ENCODE results near the gene LRCH1. TPM values are rescaled to one million over a fixed set of nuclear protein-coding genes. Genes with fewer than 3 reads are reported as not detected.

LRCH1 gene
- total RNA-seq, 1 donor from 2014 or later: 13.1 TPM

DNA sequence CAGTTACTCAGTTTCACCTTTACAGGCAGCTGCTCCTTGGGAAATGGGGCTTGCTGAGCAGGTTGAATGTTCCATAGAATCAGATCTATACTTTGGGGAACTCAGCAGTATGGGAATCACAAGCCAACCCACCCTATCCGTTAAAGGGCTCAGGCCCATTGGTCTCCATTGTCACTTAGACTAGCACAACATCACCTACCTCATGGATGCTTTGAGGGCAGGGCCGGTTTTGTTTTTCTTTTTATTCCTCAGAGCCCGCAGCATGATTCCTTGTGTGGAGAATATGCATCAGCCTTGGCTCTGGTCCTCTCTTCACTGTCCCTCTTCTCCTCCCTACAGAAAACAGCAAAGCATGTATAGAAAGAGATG lies 48.0 kb downstream of the LRCH1 start:
- intact Hi-C loops (cut with micrococcal nuclease): loop anchor here (10.0 kb wide), 1 partner anchor 46 kb away; the partner anchor contains the start of gene LRCH1

DNA sequence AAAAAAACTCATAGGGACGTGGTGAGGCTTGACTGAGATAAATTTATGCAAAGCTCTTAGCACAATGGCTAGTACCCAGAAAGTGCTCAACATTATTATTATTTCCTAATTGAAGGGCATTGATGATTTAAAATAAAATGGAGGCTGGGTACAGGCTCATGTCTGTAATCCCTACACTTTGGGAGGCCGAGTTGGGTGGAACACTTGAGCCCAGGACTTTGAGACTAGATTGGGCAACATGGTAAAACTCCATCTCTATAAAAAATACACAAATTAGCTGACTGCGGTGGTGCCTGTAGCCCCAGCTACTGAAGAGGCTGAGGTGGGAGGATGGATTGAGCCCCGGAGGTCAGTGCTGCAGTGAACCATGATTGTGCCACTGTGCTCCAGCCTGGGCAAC lies 49.6 kb downstream of the LRCH1 start:
- intact Hi-C loops (cut with micrococcal nuclease): loop anchor here (10.0 kb wide), 1 partner anchor 48 kb away; the partner anchor contains the start of gene LRCH1
- H3K27me3 ChIP-seq (ENCODE audit: low read depth): no peaks in the 10 kb centered on the region

More for the DNA sequence above, 48.0 kb downstream of the LRCH1 start:
- TF ChIP-seq, protein P1, sequence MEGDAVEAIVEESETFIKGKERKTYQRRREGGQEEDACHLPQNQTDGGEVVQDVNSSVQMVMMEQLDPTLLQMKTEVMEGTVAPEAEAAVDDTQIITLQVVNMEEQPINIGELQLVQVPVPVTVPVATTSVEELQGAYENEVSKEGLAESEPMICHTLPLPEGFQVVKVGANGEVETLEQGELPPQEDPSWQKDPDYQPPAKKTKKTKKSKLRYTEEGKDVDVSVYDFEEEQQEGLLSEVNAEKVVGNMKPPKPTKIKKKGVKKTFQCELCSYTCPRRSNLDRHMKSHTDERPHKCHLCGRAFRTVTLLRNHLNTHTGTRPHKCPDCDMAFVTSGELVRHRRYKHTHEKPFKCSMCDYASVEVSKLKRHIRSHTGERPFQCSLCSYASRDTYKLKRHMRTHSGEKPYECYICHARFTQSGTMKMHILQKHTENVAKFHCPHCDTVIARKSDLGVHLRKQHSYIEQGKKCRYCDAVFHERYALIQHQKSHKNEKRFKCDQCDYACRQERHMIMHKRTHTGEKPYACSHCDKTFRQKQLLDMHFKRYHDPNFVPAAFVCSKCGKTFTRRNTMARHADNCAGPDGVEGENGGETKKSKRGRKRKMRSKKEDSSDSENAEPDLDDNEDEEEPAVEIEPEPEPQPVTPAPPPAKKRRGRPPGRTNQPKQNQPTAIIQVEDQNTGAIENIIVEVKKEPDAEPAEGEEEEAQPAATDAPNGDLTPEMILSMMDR (IDR thresholded peaks at IDR 0.05; ENCODE audit: borderline replicate concordance): no peak
- no peaks in the 10 kb centered on the region for H3K27me3 ChIP-seq (ENCODE audit: low read depth)
- DNase-seq: no peak
- H3K36me3 ChIP-seq: no peaks in the 10 kb centered on the region
- H3K9me3 ChIP-seq (replicated peaks): no peaks in the 10 kb centered on the region
- no peak overlapping the region for H3K4me3 ChIP-seq
- H3K4me1 ChIP-seq: peaks cover 96% of the 10 kb centered on the region
- H3K27ac ChIP-seq (replicated peaks): peak overlapping the region; percentile 79

DNA sequence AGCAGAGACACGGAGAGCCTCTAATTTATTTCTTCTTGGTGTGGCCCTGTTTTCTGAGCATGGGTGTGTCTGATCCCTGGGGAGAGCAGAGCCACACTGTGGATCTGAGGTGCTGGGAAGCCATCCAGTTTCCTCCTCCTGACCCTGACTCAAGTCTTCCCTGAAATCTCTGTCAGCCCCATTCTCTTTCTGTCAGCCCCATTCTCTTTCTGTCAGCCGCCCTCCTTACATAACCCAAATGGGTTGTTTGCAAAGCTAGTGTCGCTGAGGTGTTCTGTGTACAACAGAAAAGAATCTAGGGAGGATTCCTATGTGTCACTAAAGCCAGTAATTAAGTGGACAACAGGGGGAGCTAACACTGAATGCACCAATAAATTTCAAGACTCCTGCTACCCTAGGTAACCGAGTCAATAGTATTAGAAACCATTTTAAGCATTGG lies 50.2 kb downstream of the LRCH1 start:
- TF ChIP-seq, protein P1 (IDR thresholded peaks at IDR 0.05; ENCODE audit: borderline replicate concordance): peak; percentile 52
- H3K27ac ChIP-seq (replicated peaks): peak overlapping the region; percentile 79
- no peaks in the 10 kb centered on the region for H3K36me3 ChIP-seq
- H3K4me3 ChIP-seq: no peak overlapping the region
- intact Hi-C loops (cut with micrococcal nuclease): loop anchor here (10.0 kb wide), 1 partner anchor 48 kb away; the partner anchor contains the start of gene LRCH1
- no peaks in the 10 kb centered on the region for H3K9me3 ChIP-seq (replicated peaks)
- peaks cover 96% of the 10 kb centered on the region for H3K4me1 ChIP-seq
- no peak for DNase-seq
- no peaks in the 10 kb centered on the region for H3K27me3 ChIP-seq (ENCODE audit: low read depth)

More for the DNA sequence above, 49.6 kb downstream of the LRCH1 start:
- peak overlapping the region; percentile 79 for H3K27ac ChIP-seq (replicated peaks)
- no peaks in the 10 kb centered on the region for H3K9me3 ChIP-seq (replicated peaks)
- H3K4me1 ChIP-seq: peaks cover 96% of the 10 kb centered on the region
- TF ChIP-seq, protein P1 (IDR thresholded peaks at IDR 0.05; ENCODE audit: borderline replicate concordance): no peak
- no peak overlapping the region for H3K4me3 ChIP-seq
- no peaks in the 10 kb centered on the region for H3K36me3 ChIP-seq
- DNase-seq: no peak

DNA sequence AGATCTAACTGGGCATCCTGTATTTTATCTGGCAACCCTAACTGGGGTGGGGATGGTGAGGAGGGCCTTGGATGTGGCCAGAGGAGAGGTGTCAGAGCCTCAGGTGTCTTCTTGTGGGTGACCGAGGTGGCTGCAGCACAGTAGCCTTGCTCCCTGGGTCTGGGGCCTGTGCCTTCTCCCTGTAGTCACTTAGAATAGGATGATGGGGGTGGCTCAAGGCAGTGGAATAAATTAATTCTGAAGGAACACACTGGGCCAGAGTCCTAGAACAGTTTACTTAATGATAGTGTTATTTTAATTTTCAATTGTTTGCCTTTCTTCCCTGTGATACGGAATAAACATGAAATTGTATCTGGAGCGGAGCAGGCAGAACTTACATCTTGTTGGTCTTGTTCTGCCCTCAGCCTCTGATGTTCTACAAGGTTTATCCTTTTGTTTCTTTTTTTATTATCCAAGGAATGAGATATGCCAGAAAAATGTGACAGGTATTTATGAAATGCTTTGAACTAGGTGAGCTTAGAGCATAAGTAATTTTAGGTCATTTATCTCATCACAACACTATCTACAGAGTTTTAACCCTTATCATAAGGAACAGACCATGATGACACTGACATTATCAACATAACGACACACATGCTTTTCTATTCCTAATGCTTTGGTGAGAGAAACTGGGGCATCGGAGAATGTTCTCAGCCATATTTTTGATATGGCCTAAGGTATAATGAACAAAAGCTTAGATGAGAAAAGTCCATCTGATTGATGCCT lies 51.4 kb downstream of the LRCH1 start:
- Histone ChIP-seq H3K4me3 (no peak overlapping the region), H3K27me3 (ENCODE audit: low read depth) (no peaks in the 10 kb centered on the region), H3K9me3 (replicated peaks) (no peaks in the 10 kb centered on the region), H3K36me3 (no peaks in the 10 kb centered on the region), H3K4me1 (peaks cover 98% of the 10 kb centered on the region), H3K27ac (replicated peaks) (peak overlapping the region; percentile 79)
- intact Hi-C loops (cut with micrococcal nuclease): loop anchor here (10.0 kb wide), 1 partner anchor 50 kb away; the partner anchor contains the start of gene LRCH1
- TF ChIP-seq, protein P1 (IDR thresholded peaks at IDR 0.05; ENCODE audit: borderline replicate concordance): no peak
- no peak for DNase-seq

DNA sequence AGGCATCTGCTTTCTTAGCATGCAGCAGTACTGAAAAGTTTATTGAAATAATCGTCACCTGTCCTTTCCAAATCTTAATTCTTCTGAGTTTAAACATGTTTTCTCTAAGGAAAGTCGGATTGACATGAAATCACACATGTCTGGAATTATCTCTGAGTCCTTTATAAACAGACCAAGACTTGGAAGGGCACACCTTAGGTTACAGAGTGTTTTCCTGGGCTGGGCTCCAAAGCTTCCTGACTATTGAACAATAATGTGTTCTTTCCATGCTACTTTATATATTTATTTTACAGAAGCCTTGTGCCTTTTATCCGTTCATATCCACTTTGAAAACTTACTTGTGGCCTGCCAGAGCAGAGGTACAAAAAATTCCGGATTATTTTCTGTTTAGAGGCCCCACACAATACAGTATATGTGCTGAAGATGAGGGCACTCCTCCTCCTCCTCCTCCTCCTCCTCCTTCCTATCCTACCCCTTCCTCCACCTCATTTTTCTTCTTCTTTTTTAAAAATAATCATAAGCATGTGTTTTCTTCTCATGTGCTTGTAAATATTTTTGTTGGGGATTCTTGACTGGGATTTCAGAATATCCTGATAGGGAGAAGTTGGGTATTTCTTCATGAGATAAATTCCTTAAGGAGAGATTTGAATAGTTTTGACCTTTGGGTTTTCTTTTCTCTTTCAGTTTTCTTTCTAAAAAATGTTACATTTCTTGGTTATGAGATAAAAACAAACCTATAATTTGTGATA lies 52.3 kb downstream of the LRCH1 start:
- H3K4me1 ChIP-seq: peaks cover 100% of the 10 kb centered on the region
- no peaks in the 10 kb centered on the region for H3K36me3 ChIP-seq
- intact Hi-C loops (cut with micrococcal nuclease): loop anchor here (10.0 kb wide), 1 partner anchor 50 kb away; the partner anchor contains the start of gene LRCH1
- H3K9me3 ChIP-seq (replicated peaks): no peaks in the 10 kb centered on the region
- DNase-seq: no peak
- H3K27ac ChIP-seq (replicated peaks): peak overlapping the region; percentile 79
- TF ChIP-seq, protein P1 (IDR thresholded peaks at IDR 0.05; ENCODE audit: borderline replicate concordance): no peak
- peak overlapping the region; percentile 4 for H3K4me3 ChIP-seq
- H3K27me3 ChIP-seq (ENCODE audit: low read depth): no peaks in the 10 kb centered on the region

Measured in left ventricle myocardium inferior (tissue), 1 donor.